A549 treated with RU486 at 1 μM for 4 hours (cell line): ENCODE measurements around the gene ADGRG7. TPM values are rescaled to one million over a fixed set of nuclear protein-coding genes. Genes with fewer than 3 reads are reported as not detected.

Source experiments
- total RNA-seq: library from RNA; stranded (reverse); fragments of 200-300 nt; extraction: Qiagen RNA extraction; gene quantifications from 5 replicates; pipeline ENCODE4 v1.2.3, GENCODE V29; 2022; ENCODE audit warnings: low read depth

ADGRG7 gene
- not detected in 5 replicates for total RNA-seq

GRCh38 chr3:100609305-100609704 is at the start of gene ADGRG7:
ADGRG7 (plus strand) TSS chr3:100609601; CDS start chr3:100609857, 256 bp downstream.

GRCh38 chr3:100708989-100709841 is 99.8 kb downstream of the ADGRG7 start, which contains the start of gene TFG:
TFG (plus strand) TSS chr3:100709494; CDS start chr3:100713686, 4,192 bp downstream.

Other genes starting within 250 kb of the ADGRG7 start
- gene TOMM70, start 208.5 kb upstream of the ADGRG7 start, total RNA-seq, result 29.2 to 60.2 TPM (median 50.2 TPM) in 5 replicates
- 0.66 to 1.2 TPM (median 0.80 TPM) in 5 replicates for gene LNP1, start 208.1 kb upstream of the ADGRG7 start, total RNA-seq
- gene TMEM45A, start 117.0 kb upstream of the ADGRG7 start, total RNA-seq, result 1.4 to 2.6 TPM (median 2.4 TPM) in 5 replicates
- gene TFG, start 99.9 kb downstream of the ADGRG7 start, total RNA-seq, result 118 to 156 TPM (median 150 TPM) in 5 replicates